ENCODE results near the gene DNASE1L2. TPM values are rescaled to one million over a fixed set of nuclear protein-coding genes. Genes with fewer than 3 reads are reported as not detected.

Gene DNASE1L2
- total RNA-seq, 1 experiment from 2014 or later = 0.27 TPM

GRCh38 chr16:2267913-2268666 lies 31.8 kb downstream of the DNASE1L2 start, which contains the start of gene RNPS1:
Gene RNPS1 (minus strand): TSS chr16:2268126. CDS start chr16:2264643, 3,483 bp downstream.
- H3K4me3 Mint-ChIP-seq (ENCODE audit: unreplicated experiment) = peak within 1 kb of the TSS; percentile 96
- no peaks in the 10 kb centered on the region for H3K27me3 ChIP-seq (replicated peaks; ENCODE audit: control insufficient read depth, insufficient read depth, low read length)
- peaks cover 1% of the 10 kb centered on the region; the same call in 1 of the 2 replicates for H3K36me3 ChIP-seq (ENCODE audit: control insufficient read depth, insufficient read depth, low read length)
- CTCF ChIA-PET = interaction anchor here (1.3 to 1.5 kb wide), 2 partner anchors 44 to 73 kb away, joined by 3 to 4 read pairs; no protein-coding TSS in a partner anchor
- peak within 1 kb of the TSS; percentile 79 for H3K4me3 ChIP-seq (ENCODE audit: low read depth, low read length)
- peaks cover 64% of the 10 kb centered on the region for H3K36me3 Mint-ChIP-seq (ENCODE audit: insufficient read depth, unreplicated experiment)
- DNase-seq = peak; percentile 91 to 94
- POLR2A ChIA-PET = interaction anchor here (0.9 to 1.5 kb wide), 4 partner anchors 10 to 53 kb away, joined by 3 to 5 read pairs (median 4); partner anchors contain the start of genes ECI1 and PGP
- intact Hi-C loops (cut with micrococcal nuclease; ENCODE audit: unreplicated experiment) = loop anchor here (10.0 kb wide), 1 partner anchor 157 kb away; the partner anchor contains the start of gene CCNF
- no peak for TF ChIP-seq CTCF (IDR thresholded peaks at IDR 0.05; ENCODE audit: insufficient read depth in 1 of 2, low read depth in 1 of 2, low read length in 1 of 2, severe bottlenecking in 1 of 2, unreplicated experiment in 1 of 2)
- no peaks in the 10 kb centered on the region for H3K9me3 Mint-ChIP-seq (ENCODE audit: unreplicated experiment)
- no peaks in the 10 kb centered on the region for H3K27me3 Mint-ChIP-seq (ENCODE audit: insufficient read depth, unreplicated experiment)
- peaks cover 6% of the 10 kb centered on the region; the same call in 1 of the 2 replicates for H3K4me1 ChIP-seq
- BruUV-seq (replicated peaks) = no TSS peak
- H3K27ac Mint-ChIP-seq (ENCODE audit: unreplicated experiment) = peak within 1 kb of the TSS; percentile 99
- peaks cover 13% of the 10 kb centered on the region for H3K4me1 Mint-ChIP-seq (ENCODE audit: low read depth, unreplicated experiment)
- no peaks in the 10 kb centered on the region for H3K9me3 ChIP-seq

- H3K36me3 ChIP-seq (ENCODE audit: control insufficient read depth, insufficient read depth, low read length) = no peaks in the 10 kb centered on the region
- no peak for TF ChIP-seq CTCF (IDR thresholded peaks at IDR 0.05; ENCODE audit: insufficient read depth in 1 of 2, low read depth in 1 of 2, low read length in 1 of 2, severe bottlenecking in 1 of 2, unreplicated experiment in 1 of 2)
- ChIA-PET CTCF (no interaction called here), POLR2A (no interaction called here)
- Mint-ChIP-seq H3K36me3 (ENCODE audit: insufficient read depth, unreplicated experiment) (peaks cover 44% of the 10 kb centered on the region), H3K9me3 (ENCODE audit: unreplicated experiment) (no peaks in the 10 kb centered on the region), H3K27ac (ENCODE audit: unreplicated experiment) (no peak overlapping the region), H3K4me1 (ENCODE audit: low read depth, unreplicated experiment) (peaks cover 13% of the 10 kb centered on the region), H3K27me3 (ENCODE audit: insufficient read depth, unreplicated experiment) (no peaks in the 10 kb centered on the region), H3K4me3 (ENCODE audit: unreplicated experiment) (no peak overlapping the region)
- peaks cover 6% of the 10 kb centered on the region; the same call in 1 of the 2 replicates for H3K4me1 ChIP-seq
- BruUV-seq (replicated peaks) = no TSS peak
- no peak for DNase-seq
- H3K4me3 ChIP-seq (ENCODE audit: low read depth, low read length) = no peak overlapping the region
- H3K27me3 ChIP-seq (replicated peaks; ENCODE audit: control insufficient read depth, insufficient read depth, low read length) = no peaks in the 10 kb centered on the region
- H3K9me3 ChIP-seq = no peaks in the 10 kb centered on the region
- intact Hi-C loops (cut with micrococcal nuclease; ENCODE audit: unreplicated experiment) = no loop called here
Observed at GRCh38 chr16:2270070-2270462, 33.8 kb downstream of the DNASE1L2 start.

GRCh38 chr16:2270588-2271470 lies 34.6 kb downstream of the DNASE1L2 start:
- intact Hi-C loops (cut with micrococcal nuclease; ENCODE audit: unreplicated experiment) = no loop called here
- H3K36me3 Mint-ChIP-seq (ENCODE audit: insufficient read depth, unreplicated experiment) = peaks cover 36% of the 10 kb centered on the region
- ChIA-PET POLR2A (no interaction called here), CTCF (no interaction called here)
- no peak overlapping the region for H3K4me3 Mint-ChIP-seq (ENCODE audit: unreplicated experiment)
- no peaks in the 10 kb centered on the region for H3K36me3 ChIP-seq (ENCODE audit: control insufficient read depth, insufficient read depth, low read length)
- H3K9me3 ChIP-seq = no peaks in the 10 kb centered on the region
- H3K4me3 ChIP-seq (ENCODE audit: low read depth, low read length) = no peak overlapping the region
- no peak for DNase-seq
- TF ChIP-seq CTCF (IDR thresholded peaks at IDR 0.05; ENCODE audit: insufficient read depth in 1 of 2, low read depth in 1 of 2, low read length in 1 of 2, severe bottlenecking in 1 of 2, unreplicated experiment in 1 of 2) = no peak
- H3K4me1 ChIP-seq = peaks cover 6% of the 10 kb centered on the region; the same call in 1 of the 2 replicates
- no peak overlapping the region for H3K27ac Mint-ChIP-seq (ENCODE audit: unreplicated experiment)
- H3K9me3 Mint-ChIP-seq (ENCODE audit: unreplicated experiment) = no peaks in the 10 kb centered on the region
- H3K27me3 Mint-ChIP-seq (ENCODE audit: insufficient read depth, unreplicated experiment) = no peaks in the 10 kb centered on the region
- H3K27me3 ChIP-seq (replicated peaks; ENCODE audit: control insufficient read depth, insufficient read depth, low read length) = no peaks in the 10 kb centered on the region
- H3K4me1 Mint-ChIP-seq (ENCODE audit: low read depth, unreplicated experiment) = peaks cover 13% of the 10 kb centered on the region
- BruUV-seq (replicated peaks) = no TSS peak
